H1 (cell line): Measurements from ENCODE around the gene ZBP1. TPM values are rescaled to one million over a fixed set of nuclear protein-coding genes. Genes with fewer than 3 reads are reported as not detected.

Experiments
- CTCF ChIA-PET: fragments of 300-600 bp; sonication (Branson Sonifier 250); formaldehyde crosslinking; loops from one replicate; lab custom pipeline; 2021; ENCODE audit not compliant: partially characterized antibody; lab: Charles Lee
- POLR2A ChIA-PET: fragments of 300-600 bp; sonication (Branson Sonifier 250); formaldehyde crosslinking; loops from one replicate; lab custom pipeline; 2021; ENCODE audit warnings: inconsistent platforms; ENCODE audit not compliant: partially characterized antibody; lab: Charles Lee
- DNase-seq, 2 experiments: peaks; one replicate each; pipeline versions ENCODE4 v3.0.0 to v3.0.0-alpha.2; 2010 to 2022; ENCODE audit warnings: low spot score in 2 of 2, low read depth in 1 of 2, mixed read lengths in 1 of 2
- FAIRE-seq: peaks from 2 replicates; lab custom pipeline; 2011; peaks lifted over from hg19 to GRCh38; lab: Jason Lieb, UNC
- H2AFZ ChIP-seq: 2 replicates; pipeline ENCODE4 v1.8.1; 2012; ENCODE audit warnings: low read length, inconsistent platforms
- H2AK5ac ChIP-seq: 2 replicates; pipeline ENCODE4 v1.6.1; 2013; ENCODE audit warnings: low read depth, low read length
- H2BK120ac ChIP-seq: replicated peaks from 2 replicates; pipeline ENCODE3; 2013; ENCODE audit warnings: low read depth, low read length, inconsistent platforms
- H2BK12ac ChIP-seq: 2 replicates; pipeline ENCODE4 v1.6.1; 2013; ENCODE audit warnings: low read depth, low read length
- H2BK15ac ChIP-seq: 2 replicates; pipeline ENCODE4 v1.6.1; 2013; ENCODE audit warnings: low read length
- H2BK20ac ChIP-seq: 2 replicates; pipeline ENCODE4 v1.6.1; 2013; ENCODE audit warnings: low read length
- H2BK5ac ChIP-seq: 2 replicates; pipeline ENCODE4 v1.6.1; 2013; ENCODE audit warnings: low read depth, low read length
- H3K14ac ChIP-seq: 2 replicates; pipeline ENCODE4 v1.6.1; 2013; ENCODE audit warnings: inconsistent platforms; ENCODE audit not compliant: insufficient read length
- H3K18ac ChIP-seq: 2 replicates; pipeline ENCODE4 v1.6.1; 2013; ENCODE audit warnings: low read length; ENCODE audit errors: extremely low read depth
- H3K23ac ChIP-seq: 2 replicates; pipeline ENCODE4 v1.6.1; 2013; ENCODE audit warnings: inconsistent platforms; ENCODE audit not compliant: insufficient read length
- H3K23me2 ChIP-seq: 2 replicates; pipeline ENCODE4 v1.6.1; 2013; ENCODE audit warnings: low read depth, low read length
- H3K27ac ChIP-seq: 2 replicates; pipeline ENCODE4 v1.6.1; 2011; ENCODE audit warnings: low read depth, low read length, inconsistent platforms
- H3K27me3 ChIP-seq, 4 experiments: replicated peaks in 1 of 4; 1 replicate in 1 of 4; 2 replicates in 3 of 4; pipeline versions ENCODE4 v1.6.1 to v1.8.1; 2011 to 2013; ENCODE audit warnings: low read length in 3 of 4, mild to moderate bottlenecking in 3 of 4, inconsistent platforms in 2 of 4, mixed read lengths in 2 of 4, moderate library complexity in 1 of 4; ENCODE audit not compliant: control insufficient read depth in 3 of 4, insufficient read depth in 3 of 4; ENCODE audit errors: extremely low read depth in 1 of 4
- H3K36me3 ChIP-seq, 4 experiments: 2 replicates each; pipeline versions ENCODE4 v1.6.1 to v1.8.1; 2011 to 2013; ENCODE audit warnings: mild to moderate bottlenecking in 4 of 4, low read length in 3 of 4, moderate library complexity in 2 of 4, control low read depth in 1 of 4, inconsistent platforms in 1 of 4; ENCODE audit not compliant: insufficient read depth in 4 of 4, control insufficient read depth in 2 of 4
- H3K4ac ChIP-seq: replicated peaks from 2 replicates; pipeline ENCODE3; 2013; ENCODE audit warnings: low read length, low read depth, mixed read lengths, inconsistent platforms; ENCODE audit not compliant: insufficient read length
- H3K4me1 ChIP-seq, 4 experiments: replicated peaks in 1 of 4; 1 replicate in 1 of 4; 2 replicates in 3 of 4; pipeline versions ENCODE4 v1.6.1 to v1.8.1; 2011 to 2013; ENCODE audit warnings: low read length in 3 of 4, inconsistent platforms in 2 of 4, mixed read lengths in 1 of 4; ENCODE audit not compliant: insufficient read depth in 4 of 4, control insufficient read depth in 3 of 4
- H3K4me2 ChIP-seq, 2 experiments: 2 replicates each; pipeline versions ENCODE4 v1.6.1 to v1.8.1; 2011 to 2013; ENCODE audit warnings: low read depth in 2 of 2, low read length in 2 of 2, control low read depth in 1 of 2, inconsistent platforms in 1 of 2, mild to moderate bottlenecking in 1 of 2; ENCODE audit not compliant: insufficient read depth in 1 of 2
- H3K4me3 ChIP-seq, 4 experiments: fragments of 200-600, 300-600 bp in 1 of 4; sonication (generic), shearing (Covaris generic), sonication (Bioruptor Twin) in 1 of 4; 2 replicates each; pipeline versions ENCODE4 v1.5.1 to v1.8.1; 2011 to 2016; ENCODE audit warnings: low read length in 4 of 4, low read depth in 3 of 4, control low read depth in 2 of 4, inconsistent platforms in 2 of 4, mild to moderate bottlenecking in 2 of 4, mixed read lengths in 1 of 4, moderate library complexity in 1 of 4; ENCODE audit not compliant: insufficient read depth in 2 of 4; ENCODE audit errors: extremely low read depth in 1 of 4
- H3K56ac ChIP-seq: replicated peaks from 2 replicates; pipeline ENCODE3; 2013; ENCODE audit warnings: low read depth, mild to moderate bottlenecking, mixed read lengths, low read length, inconsistent platforms; ENCODE audit not compliant: insufficient read length
- H3K79me1 ChIP-seq: 2 replicates; pipeline ENCODE4 v1.6.1; 2013; ENCODE audit warnings: low read depth, low read length, control low read depth
- H3K79me2 ChIP-seq, 2 experiments: 2 replicates each; pipeline versions ENCODE4 v1.6.1 to v1.8.1; 2012 to 2013; ENCODE audit warnings: low read length in 2 of 2, mild to moderate bottlenecking in 2 of 2, inconsistent platforms in 1 of 2; ENCODE audit not compliant: insufficient read depth in 2 of 2, control insufficient read depth in 1 of 2
- H3K9ac ChIP-seq, 4 experiments: replicated peaks in 1 of 4; 1 replicate in 1 of 4; 2 replicates in 3 of 4; pipeline versions ENCODE4 v1.6.1 to v1.8.1; 2011 to 2013; ENCODE audit warnings: low read depth in 3 of 4, low read length in 3 of 4, control low read depth in 2 of 4, mild to moderate bottlenecking in 2 of 4, moderate library complexity in 2 of 4, inconsistent platforms in 1 of 4; ENCODE audit errors: extremely low read depth in 1 of 4
- H3K9me3 ChIP-seq, 2 experiments: 2 replicates each; pipeline versions ENCODE4 v1.6.1 to v1.8.1; 2012 to 2013; ENCODE audit warnings: mild to moderate bottlenecking in 2 of 2, moderate library complexity in 2 of 2, control low read depth in 1 of 2, inconsistent platforms in 1 of 2, low read depth in 1 of 2, low read length in 1 of 2, mixed read lengths in 1 of 2; ENCODE audit not compliant: insufficient read depth in 2 of 2
- H4K20me1 ChIP-seq, 2 experiments: replicated peaks in 1 of 2; 2 replicates each; pipeline versions ENCODE3 to v1.8.1; 2011 to 2013; ENCODE audit warnings: inconsistent platforms in 2 of 2, low read length in 2 of 2, mild to moderate bottlenecking in 1 of 2; ENCODE audit not compliant: insufficient read depth in 2 of 2, control insufficient read depth in 1 of 2
- H4K5ac ChIP-seq: 2 replicates; pipeline ENCODE4 v1.6.1; 2013; ENCODE audit warnings: low read length, low read depth, mixed read lengths, inconsistent platforms; ENCODE audit not compliant: insufficient read length
- H4K8ac ChIP-seq: 2 replicates; pipeline ENCODE4 v1.8.0; 2013; ENCODE audit warnings: mild to moderate bottlenecking, moderate library complexity, low read length, inconsistent platforms; ENCODE audit not compliant: insufficient read depth; ENCODE audit errors: extremely low read depth
- H4K91ac ChIP-seq: replicated peaks from 2 replicates; pipeline ENCODE3; 2013; ENCODE audit warnings: low read length, mixed read lengths, inconsistent platforms; ENCODE audit not compliant: insufficient read length
- EP300 ChIP-seq, 2 experiments: IDR thresholded peaks; 1 replicate in 1 of 2; 2 replicates in 1 of 2; pipeline ENCODE4 v1.6.1; 2011 to 2012; ENCODE audit warnings: low read depth in 2 of 2, low read length in 2 of 2, mild to moderate bottlenecking in 2 of 2, borderline replicate concordance in 1 of 2, inconsistent platforms in 1 of 2, moderate library complexity in 1 of 2
- EZH2 ChIP-seq: fragments of 200-600 bp; sonication (generic); IDR thresholded peaks from 2 replicates; pipeline ENCODE4 v1.7.1; 2012; ENCODE audit warnings: low read depth, mild to moderate bottlenecking, moderate library complexity, low read length, inconsistent platforms; ENCODE audit not compliant: severe bottlenecking
- GTF2F1 ChIP-seq: IDR thresholded peaks from 2 replicates; pipeline ENCODE4 v1.6.1; 2012; ENCODE audit warnings: low read depth, low read length, improper control_type of control experiment, borderline replicate concordance
- HDAC6 ChIP-seq: IDR thresholded peaks from one replicate; pipeline ENCODE4 v1.7.1; 2012; ENCODE audit warnings: low read depth, mild to moderate bottlenecking, inconsistent platforms, low read length, moderate library complexity
- JUN ChIP-seq: IDR thresholded peaks from 2 replicates; pipeline ENCODE4 v1.6.1; 2011; ENCODE audit warnings: low read depth, mild to moderate bottlenecking, improper control_type of control experiment, low read length
- JUND ChIP-seq: IDR thresholded peaks from 2 replicates; pipeline ENCODE4 v1.6.1; 2011; ENCODE audit warnings: mild to moderate bottlenecking, improper control_type of control experiment, low read length
- RAD21 ChIP-seq, 2 experiments: IDR thresholded peaks in 1 of 2; conservative IDR thresholded peaks in 1 of 2; 2 replicates each; pipeline ENCODE4 v1.6.1; 2011; ENCODE audit warnings: low read depth in 2 of 2, low read length in 2 of 2, improper control_type of control experiment in 1 of 2, inconsistent platforms in 1 of 2, mild to moderate bottlenecking in 1 of 2, moderate library complexity in 1 of 2
- TAF1 ChIP-seq: IDR thresholded peaks from 2 replicates; pipeline ENCODE4 v1.6.1; 2011; ENCODE audit warnings: mild to moderate bottlenecking, low read depth, low read length
- USF2 ChIP-seq: IDR thresholded peaks from 2 replicates; pipeline ENCODE4 v1.6.1; 2011; ENCODE audit warnings: low read length, improper control_type of control experiment
- WGBS, 2 experiments: shearing (Covaris generic) in 1 of 2; methylation state at CpG; one replicate each; pipeline versions ENCODE4 v1.1.6 to v1.1.7; 2013 to 2015; ENCODE audit warnings: low lambda C conversion rate in 2 of 2, mixed read lengths in 2 of 2, inconsistent platforms in 1 of 2, low coverage in 1 of 2, missing lambda C conversion rate in 1 of 2; ENCODE audit not compliant: insufficient replicate concordance in 2 of 2, insufficient coverage in 1 of 2, insufficient read length in 1 of 2; ENCODE audit errors: extremely low coverage in 1 of 2, missing lambda C conversion rate in 1 of 2; 5-methylcytosine and 5-hydroxymethylcytosine counted together
- polyA plus RNA-seq, 7 experiments: library from polyadenylated mRNA; depleted of rRNA in 3 of 7; stranded (reverse) in 5 of 7; unstranded in 2 of 7; fragments of >200 nt in 5 of 7; fragments of 200-250 nt in 2 of 7; gene quantifications; 1 replicate in 5 of 7; 2 replicates in 1 of 7; 4 replicates in 1 of 7; pipeline versions ENCODE4 v1.2.1 to v1.2.3, GENCODE V29; 2011 to 2013; ENCODE audit warnings: missing spikeins in 2 of 7, mixed read lengths in 2 of 7
- total RNA-seq: library from RNA; stranded (reverse); fragmentation: NEBNext Ultra II Directional; extraction: Animal tissue kit (Norgen Biotek cat#: 25700); gene quantifications from 2 replicates; pipeline ENCODE4 v1.2.1, GENCODE V29; 2021

Gene ZBP1
- total and polyA plus RNA-seq, 2 of the 8 experiments (the other 6 are each of a cell fraction or from before 2014, with no cell fraction given): not detected

GRCh38 chr20:57562541-57563465 is 57.4 kb downstream of the ZBP1 start:
- H3K23me2 ChIP-seq: no peaks in the 10 kb centered on the region
- WGBS, 2 experiments: 91% methylated on average over 34 of the region's 35 CpGs; no CpG with 5 or more reads in 1 of the 2 experiments
- no peaks in the 10 kb centered on the region for H3K79me2 ChIP-seq
- H4K91ac ChIP-seq: no peak overlapping the region
- no peak overlapping the region for H2BK12ac ChIP-seq
- no peaks in the 10 kb centered on the region for H3K4me1 ChIP-seq
- FAIRE-seq: no peak
- H3K27ac ChIP-seq: no peak overlapping the region
- H4K8ac ChIP-seq: no peak overlapping the region
- no peak overlapping the region for H4K5ac ChIP-seq
- H3K56ac ChIP-seq: no peak overlapping the region
- no peaks in the 10 kb centered on the region for H3K36me3 ChIP-seq
- no peaks in the 10 kb centered on the region for H3K9me3 ChIP-seq
- H3K14ac ChIP-seq: no peak overlapping the region
- no peak overlapping the region for H3K23ac ChIP-seq
- no peak for DNase-seq
- H3K18ac ChIP-seq: no peak overlapping the region
- TF ChIP-seq USF2: no peak
- no peak for TF ChIP-seq HDAC6
- no peak for TF ChIP-seq JUND
- no peak for TF ChIP-seq EP300 (IDR thresholded peaks at IDR 0.05; ENCODE audit: borderline replicate concordance in 1 of 2, low read depth in 2 of 2, low read length in 2 of 2)
- TF ChIP-seq RAD21 (IDR thresholded peaks at IDR 0.05 in 1 of 2, conservative IDR thresholded peaks at IDR 0.05 in 1 of 2; ENCODE audit: low read depth in 2 of 2, low read length in 2 of 2): no peak
- no peak for TF ChIP-seq TAF1
- TF ChIP-seq EZH2: no peak
- no peak for TF ChIP-seq JUN
- TF ChIP-seq GTF2F1: no peak
- TF ChIP-seq, all 59 proteins: peak for 0
- Histone ChIP-seq H3K4me3 (no peak overlapping the region), H3K4ac (no peak overlapping the region), H2AFZ (no peak overlapping the region), H2AK5ac (no peak overlapping the region), H3K79me1 (no peaks in the 10 kb centered on the region), H3K4me2 (no peak overlapping the region), H3K27me3 (no peaks in the 10 kb centered on the region), H2BK20ac (no peak overlapping the region), H2BK5ac (no peak overlapping the region), H2BK120ac (no peak overlapping the region), H4K20me1 (no peaks in the 10 kb centered on the region), H2BK15ac (no peak overlapping the region), H3K9ac (no peak overlapping the region)
- ChIA-PET POLR2A (interaction anchor here (0.8 kb wide), 1 partner anchor 8 kb away, joined by 3 read pairs; no protein-coding TSS in a partner anchor), CTCF (interaction anchor here (0.9 to 6.3 kb wide), 2 partner anchors 12 to 14 kb away, joined by 5 to 46 read pairs; no protein-coding TSS in a partner anchor)
